K562 (cell line): Measurements from ENCODE around the gene RAVER2. TPM values are rescaled to one million over a fixed set of nuclear protein-coding genes. Genes with fewer than 3 reads are reported as not detected.
"Not testable (repeated sequence)": the region's sequence is repeated elsewhere in the genome, so short reads cannot be mapped to it uniquely, and the experiment has no call there.

Source experiments
- ATAC-seq: fragments of 200-7000 bp; cut with Tn5 transposase; 3 replicates; pipeline ENCODE4 v1.9.1; 2020; ENCODE audit warnings: moderate library complexity
- BruUV-seq: library from RNA; stranded (reverse); fragments of 400-500 nt; replicated peaks from 2 replicates; lab custom pipeline; 2021; lab: Mats Ljungman, UMichigan
- CTCF ChIA-PET: fragments of 300-600 bp; formaldehyde crosslinking; extraction: SDS; loops from one replicate; lab custom pipeline; 2021; ENCODE audit warnings: low intra/inter-chr PET ratio; lab: Yijun Ruan, JAX
- POLR2A ChIA-PET: fragments of 300-600, 350-650 bp; sonication (Branson Sonifier 250); formaldehyde crosslinking; extraction: SDS; loops from one replicate; lab custom pipeline; 2021; ENCODE audit warnings: antibody characterized with exemption, inconsistent platforms; lab: Yijun Ruan, JAX
- DNase-seq, 4 experiments: peaks; one replicate each; pipeline versions ENCODE4 v3.0.0 to v3.0.0-alpha.2; 2011 to 2018; ENCODE audit warnings: low spot score in 3 of 4, mixed read lengths in 3 of 4; ENCODE audit errors: extremely low read depth in 1 of 4
- FAIRE-seq: peaks from 2 replicates; lab custom pipeline; 2011; peaks lifted over from hg19 to GRCh38; lab: Jason Lieb, UNC
- H2AFZ ChIP-seq: 2 replicates; pipeline ENCODE4 v1.6.0; 2011; ENCODE audit warnings: low read depth, low read length, control low read depth, inconsistent platforms
- H3K27ac ChIP-seq: fragments of 200-600 bp; 3 replicates; pipeline ENCODE4 v1.8.0; 2011; ENCODE audit warnings: low read depth, mild to moderate bottlenecking, control low read depth, inconsistent platforms, low read length, moderate library complexity, mixed read lengths; ENCODE audit errors: extremely low read depth
- H3K27me3 ChIP-seq, 2 experiments: fragments of 300-600 bp in 1 of 2; 2 replicates in 1 of 2; 3 replicates in 1 of 2; pipeline versions ENCODE4 v1.6.0 to v1.8.0; 2011; ENCODE audit warnings: inconsistent platforms in 2 of 2, low read length in 2 of 2, mild to moderate bottlenecking in 1 of 2, mixed read lengths in 1 of 2, moderate library complexity in 1 of 2; ENCODE audit not compliant: control insufficient read depth in 2 of 2, insufficient read depth in 2 of 2
- H3K36me3 ChIP-seq: fragments of 300-600 bp; 3 replicates; pipeline ENCODE4 v1.8.0; 2011; ENCODE audit warnings: mild to moderate bottlenecking, low read length, inconsistent platforms; ENCODE audit not compliant: control insufficient read depth, insufficient read depth
- H3K4me1 ChIP-seq, 2 experiments: fragments of 200-600 bp in 1 of 2; replicated peaks in 1 of 2; 2 replicates in 1 of 2; 3 replicates in 1 of 2; pipeline versions ENCODE4 v1.5.1 to v1.8.0; 2011; ENCODE audit warnings: inconsistent platforms in 2 of 2, low read length in 2 of 2, mild to moderate bottlenecking in 1 of 2, mixed read lengths in 1 of 2, moderate library complexity in 1 of 2; ENCODE audit not compliant: control insufficient read depth in 2 of 2, insufficient read depth in 2 of 2
- H3K4me2 ChIP-seq: 2 replicates; pipeline ENCODE4 v1.6.1; 2011; ENCODE audit warnings: low read length, control low read depth, inconsistent platforms, mixed read lengths; ENCODE audit not compliant: insufficient read depth
- H3K4me3 ChIP-seq: fragments of 200-600 bp; sonication (generic), shearing (Covaris generic); 2 replicates; pipeline ENCODE4 v1.5.1; 2016; ENCODE audit warnings: control low read depth, inconsistent platforms
- H3K79me2 ChIP-seq: fragments of 200-600 bp; 3 replicates; pipeline ENCODE4 v1.8.0; 2011; ENCODE audit warnings: low read length, inconsistent platforms; ENCODE audit not compliant: control insufficient read depth, insufficient read depth
- H3K9ac ChIP-seq, 2 experiments: 2 replicates each; pipeline versions ENCODE4 v1.6.0 to v1.6.1; 2011; ENCODE audit warnings: low read depth in 2 of 2, low read length in 2 of 2, control low read depth in 1 of 2, inconsistent platforms in 1 of 2, mild to moderate bottlenecking in 1 of 2, mixed read lengths in 1 of 2; ENCODE audit not compliant: insufficient read depth in 1 of 2
- H3K9me1 ChIP-seq: one replicate; pipeline ENCODE4 v1.6.0; 2011; ENCODE audit warnings: inconsistent platforms, mild to moderate bottlenecking, low read length, moderate library complexity; ENCODE audit not compliant: control insufficient read depth, insufficient read depth
- H3K9me3 ChIP-seq: replicated peaks from 2 replicates; pipeline ENCODE4 v1.5.1; 2011; ENCODE audit warnings: low read depth, low read length, inconsistent platforms; ENCODE audit not compliant: control insufficient read depth, insufficient read depth
- H4K20me1 ChIP-seq: replicated peaks from 2 replicates; pipeline ENCODE4 v1.6.1; 2011; ENCODE audit warnings: low read length, inconsistent platforms, mixed read lengths; ENCODE audit not compliant: control insufficient read depth, insufficient read depth
- ZNF146 ChIP-seq: IDR thresholded peaks from one replicate; pipeline ENCODE4 v1.6.1; 2018; ENCODE audit warnings: missing compliant biosample characterization; ENCODE audit not compliant: unreplicated experiment
- WGBS: fragments of 100-300 bp; shearing (Covaris generic); methylation state at CpG from one replicate; pipeline ENCODE4 v1.1.6; 2016; ENCODE audit warnings: low coverage, mixed read lengths; ENCODE audit not compliant: insufficient coverage; ENCODE audit errors: missing lambda C conversion rate; 5-methylcytosine and 5-hydroxymethylcytosine counted together
- in situ Hi-C: fragments of 300-500 bp; cut with MboI; formaldehyde crosslinking; loops from 4 replicates; pipeline ENCODE4 v1.15.0; 2018; ENCODE audit warnings: inconsistent platforms, mixed read lengths
- intact Hi-C: fragments of 100-400 bp; cut with micrococcal nuclease; formaldehyde crosslinking; loops from 2 replicates; pipeline ENCODE4 v1.14.2; 2022
- polyA plus RNA-seq, 8 experiments: library from polyadenylated mRNA; depleted of rRNA in 4 of 8; stranded (reverse) in 5 of 8; unstranded in 3 of 8; fragments of >200 nt; fragmentation: Nextera tagmentation in 2 of 8; fragmentation: Illumina TruSeq in 1 of 8; extraction: Ambion mirVana in 2 of 8; extraction: Trizol in 1 of 8; gene quantifications; 2 replicates each; pipeline versions ENCODE4 v1.2.1 to v1.2.3, GENCODE V29; 2011 to 2014; ENCODE audit warnings: inconsistent platforms in 1 of 8, missing spikeins in 1 of 8
- total RNA-seq, 7 experiments: library from RNA; depleted of rRNA in 6 of 7; stranded (reverse); fragments of >200 nt in 6 of 7; fragmentation: Illumina TruSeq in 2 of 7; extraction: Trizol in 2 of 7; gene quantifications; 2 replicates each; pipeline versions ENCODE4 v1.2.1 to v1.2.3, GENCODE V29; 2011 to 2021; ENCODE audit warnings: low replicate concordance in 1 of 7

The RAVER2 gene
- total and polyA plus RNA-seq, 9 of the 15 experiments (the other 6 are each of a cell fraction or from before 2014, with no cell fraction given) = 1.8 to 6.1 (median 4.4) TPM

DNA sequence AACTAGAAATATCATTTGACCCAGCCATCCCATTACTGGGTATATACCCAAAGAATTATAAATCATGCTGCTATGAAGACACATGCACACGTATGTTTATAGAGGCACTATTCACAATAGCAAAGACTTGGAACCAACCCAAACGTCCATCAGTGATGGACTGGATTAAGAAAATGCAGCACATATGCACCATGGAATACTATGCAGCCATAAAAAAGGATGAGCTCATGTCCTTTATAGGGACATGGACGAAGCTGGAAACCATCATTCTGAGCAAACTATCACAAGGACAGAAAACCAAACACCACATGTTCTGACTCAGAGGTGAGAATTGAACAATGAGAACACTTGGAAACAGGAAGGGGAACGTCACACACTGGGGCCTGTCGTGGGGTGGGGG is 72.5 kb downstream of the RAVER2 start:
- DNase-seq, intact Hi-C loops, H3K36me3 ChIP-seq, H2AFZ ChIP-seq, ATAC-seq, H3K9me1 ChIP-seq, BruUV-seq, H3K4me1 ChIP-seq, H3K4me2 ChIP-seq, H3K9ac ChIP-seq, H3K27ac ChIP-seq, in situ Hi-C loops, CTCF ChIA-PET, POLR2A ChIA-PET, H3K79me2 ChIP-seq, H3K27me3 ChIP-seq, H3K9me3 ChIP-seq, H3K4me3 ChIP-seq, FAIRE-seq, H4K20me1 ChIP-seq: not testable (repeated sequence)
- 39% methylated on average over 5 of the region's 5 CpGs for WGBS
- peak; percentile 95 for TF ChIP-seq ZNF146 (CRISPR knock-in tag)

DNA sequence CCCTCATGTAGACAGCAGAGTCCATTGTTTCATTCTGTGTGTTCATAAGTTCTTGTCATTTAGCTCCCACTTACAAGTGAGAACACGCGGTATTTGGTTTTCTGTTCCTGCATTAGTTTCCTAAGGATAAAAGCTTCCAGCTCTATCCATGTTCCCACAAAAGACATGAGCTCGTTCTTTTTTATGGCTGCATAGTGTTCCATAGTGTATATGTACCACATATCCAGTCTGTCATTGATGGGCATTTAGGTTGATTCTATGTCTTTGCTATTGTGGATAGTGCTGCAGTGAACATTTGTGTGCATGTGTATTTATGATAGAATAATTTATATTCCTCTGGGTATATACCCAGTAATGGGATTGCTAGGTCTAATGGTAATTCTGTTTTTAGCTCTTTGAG is 75.7 kb downstream of the RAVER2 start:
- intact Hi-C loops (loop anchor here (5.0 kb wide), 1 partner anchor 268 kb away; no protein-coding TSS in a partner anchor), in situ Hi-C loops (loop anchor here (10.0 kb wide), 2 partner anchors 76 to 136 kb away; partner anchors contain the start of gene RAVER2)
- POLR2A ChIA-PET, H3K27me3 ChIP-seq, H3K4me1 ChIP-seq, H3K27ac ChIP-seq, CTCF ChIA-PET, H3K9me3 ChIP-seq, H3K4me3 ChIP-seq, H3K36me3 ChIP-seq, H3K4me2 ChIP-seq, H3K9ac ChIP-seq, H4K20me1 ChIP-seq, ATAC-seq, H3K9me1 ChIP-seq, DNase-seq, H2AFZ ChIP-seq, H3K79me2 ChIP-seq, BruUV-seq, FAIRE-seq: not testable (repeated sequence)
- TF ChIP-seq ZNF146 (CRISPR knock-in tag) = peak; percentile 65
- WGBS = 48% methylated on average over 3 of the region's 3 CpGs
